WTC11 (cell line): ENCODE results near the gene SGPL1.

Experiments
- E2F5 ChIP-seq: sonication (generic); formaldehyde crosslinking; IDR thresholded peaks from 2 replicates; pipeline ENCODE4 v1.8.1; 2022; ENCODE audit warnings: mild to moderate bottlenecking, moderate library complexity, missing genetic modification reagents
- GRHL2 ChIP-seq: fragments of 250-450 bp; sonication (Bioruptor Pico); IDR thresholded peaks from 2 replicates; pipeline ENCODE4 v1.8.0; 2022; ENCODE audit warnings: mild to moderate bottlenecking, moderate library complexity; ENCODE audit not compliant: insufficient replicate concordance, severe bottlenecking
- ZBTB21 ChIP-seq: sonication (generic); formaldehyde crosslinking; IDR thresholded peaks from 2 replicates; pipeline ENCODE4 v1.8.1; 2023; ENCODE audit warnings: mild to moderate bottlenecking, missing genetic modification reagents, borderline replicate concordance
- TF ChIP-seq, protein P1 (sequence below): sonication (generic); formaldehyde crosslinking; IDR thresholded peaks from 2 replicates; pipeline ENCODE4 v1.8.1; 2022; ENCODE audit warnings: low read depth, missing genetic modification reagents, borderline replicate concordance
- TF ChIP-seq, protein P2 (sequence below): fragments of 200-600 bp; IDR thresholded peaks from 2 replicates; pipeline ENCODE4 v1.8.0; 2022; ENCODE audit warnings: antibody characterized with exemption

- TF ChIP-seq E2F5 (CRISPR knock-in tag) = no peak
- TF ChIP-seq, protein P1, sequence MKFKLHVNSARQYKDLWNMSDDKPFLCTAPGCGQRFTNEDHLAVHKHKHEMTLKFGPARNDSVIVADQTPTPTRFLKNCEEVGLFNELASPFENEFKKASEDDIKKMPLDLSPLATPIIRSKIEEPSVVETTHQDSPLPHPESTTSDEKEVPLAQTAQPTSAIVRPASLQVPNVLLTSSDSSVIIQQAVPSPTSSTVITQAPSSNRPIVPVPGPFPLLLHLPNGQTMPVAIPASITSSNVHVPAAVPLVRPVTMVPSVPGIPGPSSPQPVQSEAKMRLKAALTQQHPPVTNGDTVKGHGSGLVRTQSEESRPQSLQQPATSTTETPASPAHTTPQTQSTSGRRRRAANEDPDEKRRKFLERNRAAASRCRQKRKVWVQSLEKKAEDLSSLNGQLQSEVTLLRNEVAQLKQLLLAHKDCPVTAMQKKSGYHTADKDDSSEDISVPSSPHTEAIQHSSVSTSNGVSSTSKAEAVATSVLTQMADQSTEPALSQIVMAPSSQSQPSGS (CRISPR knock-in tag) = no peak
- TF ChIP-seq GRHL2 = no peak
- TF ChIP-seq, protein P2, sequence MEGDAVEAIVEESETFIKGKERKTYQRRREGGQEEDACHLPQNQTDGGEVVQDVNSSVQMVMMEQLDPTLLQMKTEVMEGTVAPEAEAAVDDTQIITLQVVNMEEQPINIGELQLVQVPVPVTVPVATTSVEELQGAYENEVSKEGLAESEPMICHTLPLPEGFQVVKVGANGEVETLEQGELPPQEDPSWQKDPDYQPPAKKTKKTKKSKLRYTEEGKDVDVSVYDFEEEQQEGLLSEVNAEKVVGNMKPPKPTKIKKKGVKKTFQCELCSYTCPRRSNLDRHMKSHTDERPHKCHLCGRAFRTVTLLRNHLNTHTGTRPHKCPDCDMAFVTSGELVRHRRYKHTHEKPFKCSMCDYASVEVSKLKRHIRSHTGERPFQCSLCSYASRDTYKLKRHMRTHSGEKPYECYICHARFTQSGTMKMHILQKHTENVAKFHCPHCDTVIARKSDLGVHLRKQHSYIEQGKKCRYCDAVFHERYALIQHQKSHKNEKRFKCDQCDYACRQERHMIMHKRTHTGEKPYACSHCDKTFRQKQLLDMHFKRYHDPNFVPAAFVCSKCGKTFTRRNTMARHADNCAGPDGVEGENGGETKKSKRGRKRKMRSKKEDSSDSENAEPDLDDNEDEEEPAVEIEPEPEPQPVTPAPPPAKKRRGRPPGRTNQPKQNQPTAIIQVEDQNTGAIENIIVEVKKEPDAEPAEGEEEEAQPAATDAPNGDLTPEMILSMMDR = no peak
- no peak for TF ChIP-seq ZBTB21
Measured at GRCh38 chr10:70778267-70778924, 37.4 kb upstream of the SGPL1 start.
